GM21367 (cell line): ENCODE results near the gene CABLES1.
"Not testable (repeated sequence)": the region's sequence is repeated elsewhere in the genome, so short reads cannot be mapped to it uniquely, and the experiment has no call there.

ENCODE experiments used
- ATAC-seq: cut with Tn5 transposase; IDR thresholded peaks from one replicate; pipeline ENCODE4 v1.9.1; 2021; ENCODE audit not compliant: unreplicated experiment

The CABLES1 gene

DNA sequence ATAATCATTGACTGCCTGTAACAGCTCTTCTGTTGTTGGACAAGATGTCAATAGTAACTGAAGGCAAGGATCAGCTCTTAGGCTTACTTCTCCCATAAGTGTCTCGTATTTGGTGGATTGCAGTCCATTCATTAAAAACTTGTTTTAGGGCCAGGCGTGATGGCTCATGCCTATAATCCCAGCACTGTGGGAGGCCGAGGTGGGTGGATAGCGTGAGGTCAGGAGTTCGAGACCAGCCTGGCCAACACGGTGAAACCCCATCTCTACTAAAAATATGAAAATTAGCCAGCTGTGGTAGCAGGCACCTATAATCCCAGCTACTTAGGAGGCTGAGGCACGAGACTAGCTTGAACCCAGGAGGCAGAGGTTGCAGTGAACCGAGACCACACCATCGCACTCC lies 26.1 kb upstream of the CABLES1 start:
- not testable (repeated sequence) for ATAC-seq

DNA sequence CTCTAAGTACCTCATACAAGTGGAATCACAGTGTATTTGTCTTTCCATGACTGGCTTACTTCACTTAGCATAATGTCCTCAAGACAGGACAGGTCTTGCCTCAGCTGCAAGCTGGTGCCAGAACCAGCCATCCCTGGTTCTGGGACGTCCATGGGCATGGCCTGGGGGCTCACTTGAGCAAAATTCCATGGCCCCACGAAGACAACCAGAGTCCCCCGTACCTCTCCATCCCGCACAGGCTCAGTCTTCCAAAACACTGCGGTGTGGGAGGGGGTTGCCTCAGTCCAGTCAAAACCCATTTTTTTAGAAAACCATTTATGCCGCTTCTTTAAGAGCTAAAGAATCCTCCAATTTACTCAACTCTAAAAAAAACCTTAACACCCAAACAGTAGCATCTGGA lies 21.7 kb upstream of the CABLES1 start:
- no peak for ATAC-seq

DNA sequence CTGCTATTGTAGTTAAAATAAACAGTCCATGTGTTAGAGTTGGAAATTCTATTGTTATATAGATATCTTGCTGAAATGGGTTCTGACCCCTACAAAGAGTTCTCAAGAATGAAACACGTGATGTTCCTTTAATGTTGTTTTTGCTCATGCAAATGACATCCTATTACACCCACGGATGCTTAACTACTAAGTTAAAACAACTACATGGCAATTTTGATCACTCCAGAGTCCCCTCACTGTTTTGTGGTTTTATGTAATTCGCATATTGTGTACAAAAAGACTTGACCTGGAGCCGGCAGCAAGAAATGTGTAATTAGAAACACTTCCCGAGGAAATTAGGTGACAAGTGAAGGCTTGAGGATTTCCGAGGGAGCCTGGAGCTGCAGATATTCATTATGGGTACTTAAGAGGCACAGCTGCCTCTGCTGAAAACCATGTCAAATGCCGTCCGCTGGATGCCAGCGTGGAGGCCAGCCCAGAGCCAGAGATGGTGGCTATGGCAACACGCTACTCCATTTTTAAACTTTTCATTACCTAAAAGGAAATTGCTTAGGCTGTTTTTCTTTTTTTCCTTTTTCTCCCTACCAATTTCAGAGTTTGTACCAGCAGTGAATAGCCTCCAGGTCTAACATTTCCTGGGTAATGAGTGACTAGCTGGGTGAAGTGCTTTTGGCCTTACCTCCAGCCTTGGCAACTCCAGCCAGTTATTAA lies 21.0 kb upstream of the CABLES1 start:
- ATAC-seq = no peak

DNA sequence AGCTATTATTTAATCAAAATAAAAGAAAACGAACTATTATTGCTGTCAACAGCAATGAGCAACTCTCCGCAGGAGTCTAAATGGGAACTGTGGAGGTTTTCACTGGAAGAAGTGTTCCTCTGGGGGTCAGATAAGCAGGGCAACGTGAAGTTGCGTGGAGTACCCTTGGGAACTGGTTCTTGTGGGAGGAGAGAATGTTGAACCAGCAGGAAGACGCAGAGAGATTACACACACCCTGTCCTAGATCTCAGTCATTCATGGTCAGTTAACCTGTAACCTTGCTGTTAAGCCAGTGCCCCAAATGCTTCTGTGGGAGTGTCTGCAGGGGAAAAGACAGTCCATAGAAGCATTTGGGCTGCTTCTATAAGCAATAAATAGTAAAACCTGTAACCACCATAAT lies 20.4 kb upstream of the CABLES1 start:
- ATAC-seq = no peak

DNA sequence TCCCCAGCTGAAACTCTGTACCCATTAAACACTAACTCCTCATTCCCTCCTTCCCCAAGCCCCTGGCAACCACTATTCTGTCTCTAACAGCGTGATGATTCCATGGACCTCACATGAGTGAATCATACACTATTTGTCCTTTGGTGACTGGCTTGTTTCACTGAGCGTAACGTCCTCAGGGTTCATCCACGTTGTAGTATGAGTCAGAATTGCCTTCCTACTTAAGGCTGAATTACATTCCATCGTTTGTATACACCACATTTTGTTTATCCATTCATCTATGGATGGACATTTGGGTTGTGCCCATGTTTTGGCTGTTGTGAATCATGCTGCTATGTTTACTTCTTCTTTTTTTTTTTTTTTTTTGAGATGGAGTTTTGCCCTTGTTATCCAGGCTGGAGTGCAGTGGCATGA lies 19.6 kb upstream of the CABLES1 start:
- ATAC-seq = no peak

DNA sequence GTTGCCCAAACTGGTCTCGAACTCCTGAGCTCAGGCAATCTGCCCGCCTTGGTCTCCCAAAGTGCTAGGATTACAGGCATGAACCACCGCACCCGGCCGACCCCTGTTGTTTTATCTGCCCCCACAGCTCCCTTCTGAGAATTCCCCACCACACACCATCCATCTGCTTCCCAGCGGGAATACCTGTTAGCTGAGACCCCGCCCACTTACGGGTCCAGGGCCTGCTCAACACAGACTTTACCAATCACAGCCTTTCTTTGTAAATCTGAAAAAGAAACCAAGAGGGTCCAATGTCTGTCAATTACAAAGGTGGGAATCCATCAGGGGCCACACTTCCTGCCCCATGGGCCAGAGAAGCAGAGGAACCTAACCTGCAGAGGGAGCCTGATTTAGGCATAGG lies 14.2 kb upstream of the CABLES1 start:
- ATAC-seq = no peak

DNA sequence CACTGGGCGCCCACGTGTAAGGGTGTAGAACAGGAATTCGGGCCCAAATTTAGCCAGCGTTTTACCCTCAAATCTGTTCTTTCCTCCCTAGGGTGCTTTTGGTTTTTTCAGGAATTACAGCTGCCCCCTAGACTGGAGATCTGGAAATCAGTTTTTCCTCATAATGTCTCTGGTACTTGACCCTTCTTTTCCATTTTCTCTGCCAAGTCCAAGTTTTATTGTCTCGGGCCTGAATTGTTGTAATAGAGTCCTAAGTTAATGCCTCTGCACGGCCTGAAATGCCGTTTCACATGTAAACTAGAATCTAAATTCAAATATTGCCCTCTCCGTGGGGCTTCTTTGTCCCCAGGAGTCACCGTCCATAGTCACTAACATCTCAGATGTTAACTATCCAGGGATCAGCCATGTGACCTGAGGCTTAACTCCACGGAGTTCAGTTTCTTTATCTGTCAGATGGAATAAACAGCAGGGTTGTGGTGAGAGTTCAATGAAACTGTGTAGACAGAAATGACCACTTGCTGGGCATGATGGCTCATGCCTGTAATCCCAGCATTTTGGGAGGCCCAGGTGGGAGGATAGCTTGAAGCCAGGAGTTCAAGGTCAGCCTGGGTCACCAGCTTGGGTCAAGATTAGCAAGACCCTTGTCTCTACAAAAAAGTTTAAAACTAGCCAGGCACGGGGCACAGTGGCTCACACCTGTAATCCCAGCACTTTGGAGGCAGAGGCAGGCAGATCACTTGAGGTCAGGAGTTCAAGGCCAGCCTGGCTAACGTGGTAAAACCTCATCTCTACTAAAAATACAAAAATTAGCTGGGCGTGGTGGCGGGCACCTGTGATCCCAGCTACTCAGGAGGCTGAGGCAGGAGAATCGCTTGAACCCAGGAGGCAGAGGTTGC lies 12.7 kb upstream of the CABLES1 start:
- ATAC-seq = no peak

DNA sequence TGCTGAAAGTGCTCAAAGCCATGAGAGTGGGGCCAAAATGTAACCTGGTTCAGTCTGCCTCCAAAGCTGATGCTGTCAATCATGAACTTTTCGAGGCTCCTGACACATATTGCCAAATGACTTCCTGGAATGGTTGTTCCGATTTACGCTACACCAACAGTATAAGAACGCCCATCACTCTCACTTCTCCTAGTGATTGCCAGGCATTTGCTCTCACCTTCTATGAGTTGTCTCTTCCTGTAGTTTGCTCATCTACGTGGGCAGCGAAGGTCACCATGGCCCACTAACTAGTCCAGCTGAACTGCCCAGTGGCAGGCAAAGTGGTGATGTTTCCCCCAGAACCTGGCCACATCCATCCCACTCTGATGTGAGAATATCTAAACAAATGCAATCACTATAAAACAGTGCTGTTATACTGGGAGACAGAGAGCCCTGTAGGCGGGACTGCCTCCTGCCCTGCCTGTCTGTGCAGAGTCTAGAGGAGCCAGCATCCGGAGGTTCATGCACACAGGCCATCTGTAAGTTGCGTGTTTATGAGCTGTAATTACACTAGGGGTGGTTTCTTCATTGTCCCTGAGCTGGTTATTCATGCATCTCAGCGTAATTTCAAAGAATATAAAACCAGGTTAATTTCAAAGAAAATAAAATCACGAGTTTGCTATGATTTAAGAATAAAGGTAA lies 8.8 kb upstream of the CABLES1 start:
- no peak for ATAC-seq

DNA sequence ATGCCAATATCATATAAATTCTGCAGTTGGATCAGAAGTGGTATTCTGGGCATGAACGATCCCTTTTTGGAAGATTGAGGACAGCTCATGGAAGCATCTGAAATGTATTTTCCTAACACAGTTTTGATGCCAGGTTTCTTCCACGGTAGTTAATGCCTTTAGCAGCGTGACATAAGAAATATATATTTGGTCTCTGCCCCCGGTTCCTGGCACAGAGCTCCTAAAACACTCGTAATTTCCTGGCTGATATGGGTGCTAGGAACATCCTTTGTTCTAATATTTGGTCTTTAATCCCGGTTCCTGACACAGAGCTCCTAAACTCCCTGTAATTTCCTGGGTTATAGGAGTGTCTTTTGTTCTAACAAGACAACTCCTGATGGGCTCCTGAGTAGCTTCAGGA lies 8.2 kb upstream of the CABLES1 start:
- no peak for ATAC-seq

DNA sequence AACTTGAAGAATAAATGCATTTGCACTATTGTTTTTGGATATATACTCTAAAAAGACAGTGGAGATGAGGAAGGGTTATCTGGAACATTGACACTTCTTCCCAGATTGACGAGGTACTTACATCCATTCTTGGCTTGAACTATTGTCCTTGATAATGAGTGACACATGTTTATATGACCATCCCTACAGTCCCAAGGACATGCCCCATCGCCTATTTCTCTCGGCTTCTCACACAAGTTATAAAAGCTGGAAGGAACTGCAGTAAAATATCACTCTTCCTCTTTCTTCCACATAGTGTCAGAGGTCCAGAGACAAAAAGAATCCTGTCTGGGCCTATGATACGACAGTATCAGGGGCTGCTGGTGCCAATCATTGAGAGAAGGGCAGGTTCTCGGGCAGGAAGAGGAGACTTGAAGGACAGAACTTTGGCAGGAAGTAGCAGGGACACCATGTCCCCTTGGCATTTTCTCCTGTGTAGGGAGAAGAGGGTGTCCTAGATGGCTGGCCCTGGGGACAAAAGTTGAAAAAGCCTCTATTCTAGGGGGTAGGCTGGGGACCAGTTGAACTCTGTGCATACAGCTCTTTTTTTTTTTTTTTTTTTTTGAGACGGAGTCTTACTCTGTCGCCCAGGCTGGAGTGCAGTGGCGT lies 5.8 kb upstream of the CABLES1 start:
- no peak for ATAC-seq

DNA sequence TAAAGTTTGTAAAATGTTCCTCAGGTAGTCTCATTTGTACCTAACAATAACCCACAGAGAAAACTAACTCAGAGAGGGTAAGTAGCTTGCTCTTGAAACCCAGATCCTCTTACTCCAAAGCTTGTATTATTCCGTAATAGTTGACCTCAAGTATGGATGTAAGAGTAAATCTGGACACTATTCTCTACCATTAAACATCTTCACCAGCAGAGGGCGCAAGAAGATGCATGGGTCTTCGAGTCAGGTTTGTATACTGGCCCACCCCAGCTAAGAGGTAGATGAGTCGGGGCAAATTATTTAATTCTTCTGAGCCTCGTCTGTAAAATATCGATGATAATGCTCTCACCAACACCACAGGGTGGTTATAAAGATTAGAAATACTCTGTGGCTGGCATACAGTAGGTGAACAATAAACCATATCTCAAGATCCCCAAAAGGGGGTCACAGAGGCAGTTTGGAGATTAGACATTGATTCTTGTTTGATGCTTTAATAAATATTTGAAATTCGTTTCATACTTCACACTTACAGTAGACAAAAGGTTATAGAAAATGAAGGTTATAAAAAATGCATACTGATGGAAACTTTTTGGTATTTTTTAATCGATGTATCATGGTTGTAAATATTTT lies 3.5 kb upstream of the CABLES1 start:
- ATAC-seq = no peak

DNA sequence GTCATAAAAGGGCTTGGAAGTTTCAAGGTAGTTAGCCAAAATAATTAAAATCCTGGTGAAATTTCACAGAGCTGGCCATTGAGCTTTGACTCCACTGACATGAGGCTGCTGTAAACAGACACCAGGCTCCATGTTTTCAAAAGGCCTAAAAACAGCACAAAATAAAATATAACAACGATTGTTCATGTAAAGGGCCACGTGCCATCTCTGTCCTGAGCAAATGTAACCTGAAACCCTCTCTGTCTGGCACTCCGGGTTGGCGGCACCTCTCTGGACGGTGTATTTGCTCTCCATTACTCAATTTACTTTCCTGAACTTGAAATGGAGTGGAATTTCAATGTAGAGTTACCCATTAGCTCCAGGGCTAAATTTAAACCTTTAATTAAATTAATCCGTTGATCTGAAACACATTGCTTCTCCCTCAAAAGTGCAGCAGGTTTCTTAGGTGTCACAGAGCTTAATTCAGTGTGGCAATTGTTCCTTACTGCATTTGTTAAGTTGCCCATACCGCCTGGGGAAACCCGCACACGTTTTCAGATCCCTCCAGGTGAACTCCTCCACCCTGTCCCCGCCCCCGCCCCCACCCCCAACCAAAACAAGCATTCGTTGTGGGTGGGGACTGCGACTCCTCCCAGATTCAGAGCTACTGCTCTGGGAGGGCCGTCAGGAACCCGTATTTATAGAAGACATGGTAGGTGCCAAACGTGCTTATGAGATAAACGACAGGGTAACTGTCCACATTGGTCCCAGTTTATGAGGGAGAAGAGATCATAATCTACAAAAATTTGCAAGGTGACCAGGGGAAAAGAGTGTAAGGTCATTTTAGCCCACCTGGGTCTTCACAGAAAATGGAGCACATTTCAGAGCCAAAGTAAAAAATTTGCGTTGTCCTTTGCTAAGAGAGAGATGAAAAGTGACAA lies 1.2 kb upstream of the CABLES1 start:
- ATAC-seq = peak; percentile 41

DNA sequence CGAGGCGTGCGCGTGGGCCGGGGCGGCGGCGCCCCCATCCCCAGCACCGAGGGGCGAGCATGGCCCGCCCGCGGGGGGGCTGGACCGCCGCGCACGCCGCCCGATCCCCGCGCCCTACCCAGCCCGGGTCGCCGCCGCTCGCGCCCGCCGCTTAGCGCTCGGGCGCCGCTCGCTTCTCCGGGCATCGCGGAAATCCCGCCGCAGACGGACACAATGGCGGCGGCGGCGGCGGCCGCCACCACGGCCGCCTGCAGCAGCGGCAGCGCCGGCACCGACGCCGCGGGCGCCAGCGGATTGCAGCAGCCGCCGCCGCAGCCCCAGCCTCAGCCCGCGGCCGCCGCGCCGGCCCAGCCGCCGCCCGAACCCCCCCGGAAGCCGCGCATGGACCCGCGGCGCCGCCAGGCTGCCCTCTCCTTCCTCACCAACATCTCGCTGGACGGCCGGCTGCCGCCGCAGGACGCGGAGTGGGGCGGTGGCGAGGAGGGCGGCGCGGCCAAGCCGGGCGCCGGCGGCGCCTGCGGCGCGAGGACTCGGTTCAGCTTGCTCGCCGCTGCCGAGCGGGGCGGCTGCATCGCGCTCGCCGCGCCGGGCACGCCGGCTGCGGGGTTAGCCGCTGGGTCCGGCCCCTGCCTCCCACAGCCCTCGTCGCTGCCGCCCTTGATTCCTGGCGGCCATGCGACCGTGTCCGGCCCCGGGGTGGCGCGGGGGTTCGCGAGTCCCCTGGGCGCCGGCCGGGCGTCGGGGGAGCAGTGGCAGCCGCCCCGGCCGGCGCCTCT lies 453 bp downstream of the CABLES1 start:
- no peak for ATAC-seq

DNA sequence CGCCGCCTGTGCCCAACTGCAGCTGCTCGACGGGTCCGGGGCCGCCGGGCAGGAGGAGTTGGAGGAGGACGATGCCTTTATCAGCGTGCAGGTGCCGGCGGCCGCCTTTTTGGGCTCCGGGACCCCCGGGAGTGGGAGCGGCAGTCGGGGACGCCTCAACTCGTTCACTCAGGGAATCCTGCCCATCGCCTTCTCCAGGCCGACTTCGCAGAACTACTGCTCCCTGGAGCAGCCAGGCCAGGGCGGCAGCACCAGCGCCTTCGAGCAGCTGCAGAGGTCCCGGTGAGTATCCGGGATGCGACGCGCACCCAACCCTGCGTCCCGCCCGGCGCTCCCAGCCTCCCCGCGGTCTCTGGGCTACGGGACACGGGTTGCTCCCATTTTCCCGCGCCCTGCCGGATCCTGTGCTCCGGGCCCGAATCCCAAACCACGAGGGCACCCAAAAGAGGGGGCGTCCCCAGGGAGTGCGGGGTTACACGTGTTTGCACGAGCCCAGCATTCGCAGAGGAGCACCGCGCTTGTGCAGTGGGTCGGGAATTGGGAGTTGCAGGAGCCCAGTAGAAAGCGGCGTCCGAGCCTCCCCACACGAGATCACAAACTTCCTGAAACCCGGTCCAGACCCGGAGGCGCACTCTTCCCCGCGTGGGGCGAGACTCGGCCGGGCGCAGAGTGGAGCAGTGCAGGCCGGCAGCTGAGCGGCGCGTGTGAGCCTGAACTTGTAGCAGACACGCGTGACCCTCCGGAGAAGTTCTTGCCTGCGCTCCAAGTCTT lies 1.2 kb downstream of the CABLES1 start:
- ATAC-seq = no peak

DNA sequence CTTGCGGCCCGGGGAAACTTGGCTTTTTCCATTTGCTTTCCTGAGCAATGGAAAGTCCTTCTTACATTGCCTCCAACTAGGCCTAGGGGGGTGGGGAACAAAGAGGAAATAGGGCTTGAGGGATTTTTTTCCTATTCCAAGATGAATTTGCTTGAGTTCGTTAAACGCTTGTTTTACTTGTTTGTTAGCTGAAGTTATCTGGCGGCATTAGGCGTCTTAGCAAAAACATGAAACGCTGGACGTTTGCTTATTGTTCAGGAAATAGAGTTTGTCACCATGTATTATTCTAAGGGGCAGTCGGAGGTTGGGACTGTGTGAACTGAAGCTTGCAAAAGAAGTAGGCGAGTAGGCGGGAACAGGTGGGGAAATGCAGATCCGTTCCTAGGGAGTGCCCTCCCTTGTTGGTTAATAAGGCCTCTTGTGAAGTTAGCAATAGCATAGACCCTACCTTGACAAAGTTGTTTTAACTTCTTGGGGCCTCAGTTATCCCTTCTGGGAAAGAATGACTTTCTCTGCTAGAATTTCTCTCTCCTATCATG lies 1.9 kb downstream of the CABLES1 start:
- ATAC-seq = no peak

DNA sequence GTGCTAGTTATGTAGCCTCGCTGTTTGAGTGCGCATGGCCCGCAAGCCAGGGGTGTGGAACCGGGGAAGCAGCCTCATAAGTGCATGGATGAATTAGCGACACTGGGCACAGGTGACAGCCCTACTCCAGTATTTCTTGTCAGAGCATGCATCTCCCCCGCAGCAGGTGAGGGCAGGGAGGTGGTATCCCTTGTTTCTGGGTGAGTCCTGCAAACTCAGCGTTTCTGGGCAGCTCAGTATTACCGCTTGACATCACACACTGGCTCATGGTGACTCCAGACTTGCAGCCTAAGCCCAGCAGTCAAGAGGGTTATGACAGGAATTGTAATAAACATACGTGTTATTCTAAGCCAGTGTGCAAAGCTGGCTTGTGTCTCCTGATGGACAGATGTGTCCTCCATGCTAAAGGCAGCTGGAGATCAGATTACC lies 2.5 kb downstream of the CABLES1 start:
- ATAC-seq = no peak

DNA sequence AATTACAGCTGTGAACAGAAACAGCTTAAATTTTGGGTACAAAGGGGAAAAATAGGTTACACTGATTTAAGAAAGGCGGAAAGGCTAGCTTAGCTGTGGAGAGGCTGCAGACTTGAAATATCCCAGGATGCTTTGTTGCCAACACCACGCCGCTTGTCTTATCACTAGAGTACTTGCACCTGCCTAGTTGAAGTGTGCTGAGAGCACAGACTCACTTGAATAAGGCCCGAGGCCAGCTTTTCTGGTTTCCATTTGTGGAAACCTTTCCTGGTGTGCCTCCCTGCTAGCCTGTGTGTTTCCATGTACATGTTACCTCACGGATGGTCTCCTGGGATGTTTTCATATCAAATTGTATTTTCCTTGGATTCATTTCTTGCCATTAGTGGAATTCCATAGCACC lies 3.2 kb downstream of the CABLES1 start:
- no peak for ATAC-seq
